Neutrophil (primary cell): Measurements from ENCODE around the gene ZDHHC6.

Source experiments
- H3K27ac ChIP-seq: fragments of 200-600 bp; sonication (generic); 2 replicates; pipeline ENCODE4 v1.5.1; 2016; ENCODE audit warnings: mild to moderate bottlenecking, moderate library complexity
- H3K27me3 ChIP-seq: fragments of 200-600 bp; sonication (generic); 2 replicates; pipeline ENCODE4 v1.6.0; 2016; ENCODE audit warnings: mild to moderate bottlenecking
- H3K36me3 ChIP-seq: fragments of 200-600 bp; sonication (generic); 2 replicates; pipeline ENCODE4 v1.5.1; 2017
- H3K4me1 ChIP-seq, 2 experiments: fragments of 200-600 bp in 1 of 2; sonication (generic) in 1 of 2; 1 replicate in 1 of 2; 2 replicates in 1 of 2; pipeline versions ENCODE4 v1.5.1 to v1.6.1; 2013 to 2016; ENCODE audit warnings: low read depth in 1 of 2, low read length in 1 of 2, mild to moderate bottlenecking in 1 of 2, moderate library complexity in 1 of 2; ENCODE audit not compliant: control insufficient read depth in 1 of 2, insufficient read depth in 1 of 2
- H3K4me3 ChIP-seq, 2 experiments: fragments of 200-600 bp in 1 of 2; sonication (generic) in 1 of 2; 1 replicate in 1 of 2; 2 replicates in 1 of 2; pipeline ENCODE4 v1.5.1; 2013 to 2016; ENCODE audit warnings: low read depth in 1 of 2, low read length in 1 of 2, mild to moderate bottlenecking in 1 of 2, moderate library complexity in 1 of 2
- H3K9me3 ChIP-seq: fragments of 200-600 bp; sonication (generic); 2 replicates; pipeline ENCODE4 v1.5.1; 2016
- TF ChIP-seq, protein P1 (sequence below): fragments of 200-600 bp; sonication (generic); IDR thresholded peaks from 2 replicates; pipeline ENCODE4 v1.5.1; 2016; ENCODE audit warnings: antibody characterized with exemption

The ZDHHC6 gene

DNA sequence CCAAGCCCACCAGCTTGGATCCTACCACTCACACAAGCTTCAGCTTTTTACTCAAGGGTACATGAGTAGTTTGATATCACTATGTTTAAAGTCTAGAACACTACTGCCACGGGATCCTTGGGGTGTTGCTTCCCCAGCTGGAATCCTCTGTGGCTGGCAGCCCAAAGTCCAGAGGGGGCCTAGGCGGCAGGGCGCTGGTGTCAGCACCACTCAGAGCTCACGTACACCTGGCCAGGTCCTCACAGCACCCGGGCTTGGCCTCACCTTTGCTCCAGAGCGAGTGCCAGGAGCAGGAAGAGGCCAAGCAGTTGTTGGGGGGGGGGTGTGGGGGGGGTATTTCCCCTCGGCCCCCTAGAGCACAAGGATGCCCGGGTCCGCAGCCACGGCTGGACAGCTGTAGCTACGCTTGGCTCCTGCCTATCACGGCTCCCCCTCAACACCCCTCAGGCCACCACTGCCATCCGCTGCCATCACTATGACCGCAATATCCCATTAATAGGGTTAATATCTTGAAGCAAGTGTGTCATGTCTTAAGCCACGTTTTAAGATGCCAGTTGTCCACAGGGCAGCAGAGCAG, 17.0 kb downstream of the ZDHHC6 start:
- Histone ChIP-seq H3K9me3 (no peaks in the 10 kb centered on the region), H3K4me3 (no peak overlapping the region), H3K27ac (no peak overlapping the region), H3K36me3 (peaks cover 98% of the 10 kb centered on the region), H3K4me1 (no peaks in the 10 kb centered on the region), H3K27me3 (no peaks in the 10 kb centered on the region)
- TF ChIP-seq, protein P1, sequence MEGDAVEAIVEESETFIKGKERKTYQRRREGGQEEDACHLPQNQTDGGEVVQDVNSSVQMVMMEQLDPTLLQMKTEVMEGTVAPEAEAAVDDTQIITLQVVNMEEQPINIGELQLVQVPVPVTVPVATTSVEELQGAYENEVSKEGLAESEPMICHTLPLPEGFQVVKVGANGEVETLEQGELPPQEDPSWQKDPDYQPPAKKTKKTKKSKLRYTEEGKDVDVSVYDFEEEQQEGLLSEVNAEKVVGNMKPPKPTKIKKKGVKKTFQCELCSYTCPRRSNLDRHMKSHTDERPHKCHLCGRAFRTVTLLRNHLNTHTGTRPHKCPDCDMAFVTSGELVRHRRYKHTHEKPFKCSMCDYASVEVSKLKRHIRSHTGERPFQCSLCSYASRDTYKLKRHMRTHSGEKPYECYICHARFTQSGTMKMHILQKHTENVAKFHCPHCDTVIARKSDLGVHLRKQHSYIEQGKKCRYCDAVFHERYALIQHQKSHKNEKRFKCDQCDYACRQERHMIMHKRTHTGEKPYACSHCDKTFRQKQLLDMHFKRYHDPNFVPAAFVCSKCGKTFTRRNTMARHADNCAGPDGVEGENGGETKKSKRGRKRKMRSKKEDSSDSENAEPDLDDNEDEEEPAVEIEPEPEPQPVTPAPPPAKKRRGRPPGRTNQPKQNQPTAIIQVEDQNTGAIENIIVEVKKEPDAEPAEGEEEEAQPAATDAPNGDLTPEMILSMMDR = no peak

DNA sequence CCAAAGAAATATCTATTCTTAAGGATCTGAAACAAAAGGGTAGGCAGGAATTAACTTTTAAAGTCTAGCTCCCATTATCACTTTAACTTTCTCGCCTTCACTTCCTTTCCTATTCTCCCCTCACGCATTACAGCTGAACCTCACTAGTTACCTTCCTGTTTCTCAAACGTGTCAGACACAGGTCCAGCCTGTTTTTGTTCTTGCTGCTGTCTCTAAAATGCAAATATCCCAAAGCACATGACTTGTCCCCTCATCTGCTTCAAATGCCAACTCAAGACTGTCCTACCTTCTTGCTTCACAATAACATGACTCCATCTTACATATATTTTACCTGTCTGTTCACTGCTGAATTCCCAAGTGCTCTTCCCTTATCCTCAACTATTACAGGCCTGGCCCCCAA, 17.6 kb downstream of the ZDHHC6 start:
- H3K27me3 ChIP-seq = no peaks in the 10 kb centered on the region
- H3K4me1 ChIP-seq = no peaks in the 10 kb centered on the region
- H3K9me3 ChIP-seq = no peaks in the 10 kb centered on the region
- H3K27ac ChIP-seq = no peak overlapping the region
- TF ChIP-seq, protein P1 = no peak
- peaks cover 98% of the 10 kb centered on the region for H3K36me3 ChIP-seq
- H3K4me3 ChIP-seq = no peak overlapping the region

- no peaks in the 10 kb centered on the region for H3K27me3 ChIP-seq
These were observed 20.6 kb downstream of the ZDHHC6 start for GRCh38 chr10:112426111-112426510.

DNA sequence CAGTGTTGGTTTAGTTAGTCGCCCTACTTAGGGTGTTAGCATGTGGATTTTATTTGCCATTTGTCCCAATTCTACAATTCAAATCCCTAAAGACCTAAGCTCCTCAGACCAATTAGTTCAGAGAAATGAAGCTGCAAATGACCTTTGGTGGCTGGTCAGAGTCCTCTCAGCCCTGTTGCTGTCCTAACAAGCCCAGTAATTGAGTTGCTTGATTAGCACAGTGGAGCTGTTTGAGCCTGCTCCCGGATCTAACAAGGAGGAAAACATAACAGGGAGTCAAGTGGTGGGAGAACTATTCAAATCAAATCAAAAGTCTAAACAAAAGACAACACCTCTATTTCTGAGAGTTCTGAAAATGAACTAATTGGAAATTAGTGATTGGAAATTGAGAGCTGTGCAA, 22.1 kb downstream of the ZDHHC6 start:
- peaks cover 86% of the 10 kb centered on the region for H3K36me3 ChIP-seq

More at GRCh38 chr10:112426111-112426510, 20.6 kb downstream of the ZDHHC6 start:
- H3K27ac ChIP-seq = no peak overlapping the region
- no peak overlapping the region for H3K4me3 ChIP-seq
- TF ChIP-seq, protein P1 = no peak
- no peaks in the 10 kb centered on the region for H3K9me3 ChIP-seq
- H3K36me3 ChIP-seq = peaks cover 93% of the 10 kb centered on the region
- H3K4me1 ChIP-seq = no peaks in the 10 kb centered on the region

GRCh38 chr10:112421731-112422130, 25.0 kb downstream of the ZDHHC6 start:
- Histone ChIP-seq H3K36me3 (peaks cover 77% of the 10 kb centered on the region), H3K27ac (no peak overlapping the region), H3K9me3 (no peaks in the 10 kb centered on the region), H3K4me1 (no peaks in the 10 kb centered on the region), H3K4me3 (no peak overlapping the region), H3K27me3 (no peaks in the 10 kb centered on the region)
- TF ChIP-seq, protein P1 = no peak

More for the DNA sequence above, 22.1 kb downstream of the ZDHHC6 start:
- no peak overlapping the region for H3K4me3 ChIP-seq
- no peak overlapping the region for H3K27ac ChIP-seq
- no peaks in the 10 kb centered on the region for H3K4me1 ChIP-seq
- H3K27me3 ChIP-seq = no peaks in the 10 kb centered on the region
- TF ChIP-seq, protein P1 = no peak
- H3K9me3 ChIP-seq = no peaks in the 10 kb centered on the region
